Panc1 (cell line): ENCODE results near the gene SLC27A4.

Experiments used
- POLR2AphosphoS5 ChIP-seq: IDR thresholded peaks from 2 replicates; pipeline ENCODE4 v1.6.1; 2012; ENCODE audit warnings: mild to moderate bottlenecking, low read depth, low read length, moderate library complexity
- SIN3A ChIP-seq: IDR thresholded peaks from 2 replicates; pipeline ENCODE4 v1.6.1; 2012; ENCODE audit warnings: low read depth, mild to moderate bottlenecking, low read length, moderate library complexity, borderline replicate concordance; ENCODE audit not compliant: insufficient read depth
- TF ChIP-seq, protein P1 (sequence below): fragments of 450-650 bp; IDR thresholded peaks from 2 replicates; pipeline ENCODE4 v1.5.1; 2017; ENCODE audit warnings: mild to moderate bottlenecking

- TF ChIP-seq, protein P1, sequence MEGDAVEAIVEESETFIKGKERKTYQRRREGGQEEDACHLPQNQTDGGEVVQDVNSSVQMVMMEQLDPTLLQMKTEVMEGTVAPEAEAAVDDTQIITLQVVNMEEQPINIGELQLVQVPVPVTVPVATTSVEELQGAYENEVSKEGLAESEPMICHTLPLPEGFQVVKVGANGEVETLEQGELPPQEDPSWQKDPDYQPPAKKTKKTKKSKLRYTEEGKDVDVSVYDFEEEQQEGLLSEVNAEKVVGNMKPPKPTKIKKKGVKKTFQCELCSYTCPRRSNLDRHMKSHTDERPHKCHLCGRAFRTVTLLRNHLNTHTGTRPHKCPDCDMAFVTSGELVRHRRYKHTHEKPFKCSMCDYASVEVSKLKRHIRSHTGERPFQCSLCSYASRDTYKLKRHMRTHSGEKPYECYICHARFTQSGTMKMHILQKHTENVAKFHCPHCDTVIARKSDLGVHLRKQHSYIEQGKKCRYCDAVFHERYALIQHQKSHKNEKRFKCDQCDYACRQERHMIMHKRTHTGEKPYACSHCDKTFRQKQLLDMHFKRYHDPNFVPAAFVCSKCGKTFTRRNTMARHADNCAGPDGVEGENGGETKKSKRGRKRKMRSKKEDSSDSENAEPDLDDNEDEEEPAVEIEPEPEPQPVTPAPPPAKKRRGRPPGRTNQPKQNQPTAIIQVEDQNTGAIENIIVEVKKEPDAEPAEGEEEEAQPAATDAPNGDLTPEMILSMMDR: no peak
- no peak for TF ChIP-seq POLR2AphosphoS5
- no peak for TF ChIP-seq SIN3A
These were observed 5.2 kb upstream of the SLC27A4 start for GRCh38 chr9:128335161-128335560.
